Activated CD4-positive, alpha-beta memory T cell treated with anti-CD3 and anti-CD28 coated beads for 36 hours (primary cell): ENCODE data around the gene TNFAIP8. TPM values are rescaled to one million over a fixed set of nuclear protein-coding genes. Genes with fewer than 3 reads are reported as not detected.

Experiments used
- CTCF ChIA-PET: fragments of 350-600 bp; sonication (Branson Sonifier 250); formaldehyde crosslinking; loops from one replicate; lab custom pipeline; 2021; ENCODE audit warnings: antibody characterized with exemption, inconsistent platforms; lab: Charles Lee
- POLR2A ChIA-PET: fragments of 350-600 bp; sonication (Branson Sonifier 250); formaldehyde crosslinking; loops from one replicate; lab custom pipeline; 2021; ENCODE audit warnings: antibody characterized with exemption; lab: Charles Lee
- DNase-seq: peaks from one replicate; pipeline ENCODE4 v3.0.0-alpha.2; 2020
- H3K27ac Mint-ChIP-seq: one replicate; pipeline ENCODE4 v1.8.0; 2021; ENCODE audit warnings: mixed read lengths
- H3K27me3 Mint-ChIP-seq: one replicate; pipeline ENCODE4 v1.8.0; 2021; ENCODE audit warnings: mixed read lengths
- H3K36me3 Mint-ChIP-seq: one replicate; pipeline ENCODE4 v1.8.0; 2021; ENCODE audit warnings: mixed read lengths
- H3K4me1 Mint-ChIP-seq: one replicate; pipeline ENCODE4 v1.8.0; 2021; ENCODE audit warnings: low read depth, mixed read lengths
- H3K4me3 Mint-ChIP-seq: one replicate; pipeline ENCODE4 v1.8.0; 2021; ENCODE audit warnings: mild to moderate bottlenecking, mixed read lengths
- H3K9me3 Mint-ChIP-seq: one replicate; pipeline ENCODE4 v1.8.0; 2021; ENCODE audit warnings: mixed read lengths
- intact Hi-C: fragments of 100-400 bp; cut with micrococcal nuclease; formaldehyde crosslinking; loops from one replicate; pipeline ENCODE4 v1.15.1; 2023
- total RNA-seq, 2 experiments: library from RNA; stranded (reverse); gene quantifications; one replicate each; pipeline ENCODE4 v1.2.3, GENCODE V29; 2021

Gene TNFAIP8
- total RNA-seq, 2 experiments from 2014 or later = 153 to 159 TPM

DNA sequence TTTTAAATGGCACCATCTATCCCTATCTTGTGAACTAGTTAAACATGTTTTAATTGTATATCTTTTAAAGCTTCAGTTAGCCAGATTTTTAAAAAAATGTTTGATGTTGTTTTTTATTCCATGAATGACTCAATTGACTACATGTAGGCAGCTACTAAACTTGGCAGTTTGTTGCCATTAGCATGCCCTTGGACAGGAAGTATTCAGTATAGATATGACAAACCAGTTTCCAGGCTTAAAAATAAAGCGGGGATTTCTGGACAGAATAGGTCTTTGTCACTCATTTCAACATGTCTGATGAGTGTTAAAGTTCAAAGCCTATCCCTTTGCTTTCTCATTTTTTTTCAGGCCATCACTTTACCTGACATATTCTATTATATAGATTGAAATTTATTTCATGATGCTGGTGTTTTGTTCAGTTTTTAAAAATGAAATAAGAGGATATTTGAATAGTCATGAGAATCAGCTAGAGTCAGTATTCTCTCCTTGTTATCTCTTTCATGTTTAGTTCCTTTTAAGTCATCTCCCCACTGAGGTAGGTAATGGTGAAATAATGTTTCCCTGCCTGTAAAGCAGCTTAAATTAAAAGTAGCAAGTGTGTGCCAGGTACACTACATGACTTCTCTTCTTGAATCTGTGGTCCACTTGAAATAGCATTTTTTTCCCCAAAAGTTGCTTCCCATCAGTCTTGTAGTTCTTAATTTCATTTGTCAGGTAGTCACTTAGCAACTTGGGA, 11.9 kb downstream of the TNFAIP8 start:
- Mint-ChIP-seq H3K4me3 (peak overlapping the region; percentile 55), H3K27ac (peak overlapping the region; percentile 90), H3K9me3 (no peaks in the 10 kb centered on the region), H3K27me3 (no peaks in the 10 kb centered on the region), H3K4me1 (peaks cover 83% of the 10 kb centered on the region), H3K36me3 (peaks cover 61% of the 10 kb centered on the region)
- DNase-seq = no peak
- ChIA-PET POLR2A (interaction anchor here (1.0 to 22.4 kb wide), 14 partner anchors 8 to 93 kb away, joined by 3 to 504 read pairs (median 4); partner anchors contain the start of gene TNFAIP8), CTCF (interaction anchor here (0.6 to 4.1 kb wide), 7 partner anchors 8 to 379 kb away, joined by 3 to 19 read pairs (median 5); partner anchors contain the start of gene TNFAIP8)
- intact Hi-C loops = loop anchor here (1.0 kb wide), 7 partner anchors 13 to 93 kb away; no protein-coding TSS in a partner anchor

DNA sequence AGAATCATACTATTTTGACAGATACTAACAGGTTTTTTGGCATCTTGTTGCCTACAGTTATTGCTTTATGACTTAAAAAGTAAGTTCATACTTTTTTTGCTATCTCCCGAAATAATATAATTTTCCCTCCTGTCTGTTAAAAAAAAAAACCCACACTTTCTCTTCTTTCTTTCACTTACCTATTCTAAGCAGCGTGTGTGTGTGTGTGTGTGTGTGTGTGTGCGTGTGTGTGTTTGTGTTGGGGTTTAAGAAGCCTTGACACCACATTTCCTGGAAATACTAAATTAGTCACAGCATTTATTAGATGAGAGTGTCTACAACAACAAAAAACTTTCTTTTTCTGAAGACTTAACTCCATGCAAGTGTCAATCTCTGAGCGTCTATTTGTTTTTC, 12.4 kb downstream of the TNFAIP8 start:
- ChIA-PET CTCF (interaction anchor here (1.0 to 4.1 kb wide), 5 partner anchors 8 to 380 kb away, joined by 5 to 19 read pairs (median 12); partner anchors contain the start of genes DTWD2 and TNFAIP8), POLR2A (interaction anchor here (1.0 to 22.4 kb wide), 11 partner anchors 12 to 292 kb away, joined by 3 to 504 read pairs (median 5); partner anchors contain the start of gene TNFAIP8)
- Mint-ChIP-seq H3K36me3 (peaks cover 60% of the 10 kb centered on the region), H3K27me3 (no peaks in the 10 kb centered on the region), H3K27ac (peak overlapping the region; percentile 90), H3K4me3 (peak overlapping the region; percentile 55), H3K4me1 (peaks cover 82% of the 10 kb centered on the region), H3K9me3 (no peaks in the 10 kb centered on the region)
- intact Hi-C loops = loop anchor here (1.0 kb wide), 2 partner anchors 29 to 35 kb away; no protein-coding TSS in a partner anchor
- peak; percentile 68 for DNase-seq

DNA sequence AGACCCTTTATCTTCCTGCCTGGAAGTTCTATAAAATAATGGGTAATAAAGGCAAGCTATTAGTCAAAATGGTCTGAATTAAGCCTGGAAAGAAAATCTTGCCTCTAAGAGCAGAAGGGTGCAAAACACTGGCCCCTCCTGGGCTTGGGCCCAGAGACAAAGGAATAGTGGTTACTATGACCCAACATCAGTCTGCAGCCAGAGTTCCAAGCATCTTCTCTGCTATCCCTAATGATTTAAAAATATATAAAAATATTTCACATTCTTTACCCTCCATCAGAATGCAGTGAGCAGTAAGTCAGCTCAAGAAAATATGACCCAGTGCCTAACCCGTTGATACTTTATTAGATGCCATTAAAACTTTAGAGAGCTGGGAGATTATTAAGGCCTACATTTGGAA, 14.7 kb downstream of the TNFAIP8 start:
- peak overlapping the region; percentile 90 for H3K27ac Mint-ChIP-seq
- no peaks in the 10 kb centered on the region for H3K9me3 Mint-ChIP-seq
- CTCF ChIA-PET = interaction anchor here (0.8 to 1.4 kb wide), 4 partner anchors 9 to 101 kb away, joined by 3 to 7 read pairs (median 3); no protein-coding TSS in a partner anchor
- H3K36me3 Mint-ChIP-seq = peaks cover 57% of the 10 kb centered on the region
- intact Hi-C loops = no loop called here
- no peak for DNase-seq
- POLR2A ChIA-PET = interaction anchor here (0.7 to 22.4 kb wide), 4 partner anchors 8 to 33 kb away, joined by 3 to 504 read pairs (median 4); no protein-coding TSS in a partner anchor
- no peak overlapping the region for H3K4me3 Mint-ChIP-seq
- H3K4me1 Mint-ChIP-seq = peaks cover 80% of the 10 kb centered on the region
- H3K27me3 Mint-ChIP-seq = no peaks in the 10 kb centered on the region

DNA sequence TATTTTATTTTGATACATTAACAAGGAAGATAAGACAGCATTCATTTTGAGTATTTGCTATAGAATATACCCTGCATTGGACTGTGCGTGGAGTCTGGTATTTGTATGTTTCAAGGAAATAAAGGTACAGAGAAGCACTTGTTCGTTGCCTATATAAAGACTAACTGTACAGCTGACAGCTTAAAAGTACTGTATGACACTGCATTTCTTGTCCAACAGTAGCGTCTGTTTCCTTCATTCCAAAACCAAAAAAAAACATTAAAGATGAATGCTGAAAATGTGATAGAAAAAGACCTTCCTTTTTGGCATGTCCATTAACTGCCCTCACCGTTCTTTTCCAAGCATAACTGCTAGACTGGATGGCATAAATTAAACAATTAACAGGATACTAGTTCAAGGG, 15.3 kb downstream of the TNFAIP8 start:
- H3K9me3 Mint-ChIP-seq = no peaks in the 10 kb centered on the region
- DNase-seq = no peak
- H3K4me3 Mint-ChIP-seq = no peak overlapping the region
- POLR2A ChIA-PET = interaction anchor here (0.8 to 22.4 kb wide), 3 partner anchors 8 to 33 kb away, joined by 3 to 504 read pairs (median 6); no protein-coding TSS in a partner anchor
- CTCF ChIA-PET = interaction anchor here (0.8 to 1.4 kb wide), 3 partner anchors 8 to 101 kb away, joined by 3 to 7 read pairs (median 3); no protein-coding TSS in a partner anchor
- no peaks in the 10 kb centered on the region for H3K27me3 Mint-ChIP-seq
- H3K36me3 Mint-ChIP-seq = peaks cover 50% of the 10 kb centered on the region
- H3K27ac Mint-ChIP-seq = peak overlapping the region; percentile 90
- intact Hi-C loops = no loop called here
- peaks cover 73% of the 10 kb centered on the region for H3K4me1 Mint-ChIP-seq

DNA sequence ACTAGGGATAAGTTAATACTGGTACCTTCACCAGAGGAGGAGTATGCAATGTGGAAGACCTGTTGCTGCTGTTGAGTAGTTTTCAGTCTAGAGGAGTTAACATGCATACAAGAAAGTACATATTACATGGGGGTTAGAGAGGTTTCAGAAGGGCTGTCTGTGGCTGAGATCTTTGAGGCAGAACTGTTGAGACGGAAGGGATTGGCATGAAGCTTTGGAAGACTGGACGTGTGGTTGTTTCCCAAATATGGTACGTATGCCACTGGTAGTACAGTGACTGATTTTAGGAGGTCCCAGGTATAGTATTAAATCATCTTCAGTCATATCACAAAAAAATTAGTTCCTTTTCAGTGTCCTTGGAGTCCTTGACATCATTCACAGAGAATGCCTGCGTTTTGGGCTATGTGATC, 17.6 kb downstream of the TNFAIP8 start:
- intact Hi-C loops = no loop called here
- no peak for DNase-seq
- CTCF ChIA-PET = interaction anchor here (0.8 to 1.2 kb wide), 3 partner anchors 12 to 105 kb away, joined by 3 to 4 read pairs (median 3); no protein-coding TSS in a partner anchor
- H3K36me3 Mint-ChIP-seq = peaks cover 49% of the 10 kb centered on the region
- POLR2A ChIA-PET = interaction anchor here (1.1 to 22.4 kb wide), 5 partner anchors 10 to 99 kb away, joined by 4 to 504 read pairs (median 4); no protein-coding TSS in a partner anchor
- no peaks in the 10 kb centered on the region for H3K27me3 Mint-ChIP-seq
- no peak overlapping the region for H3K4me3 Mint-ChIP-seq
- peak overlapping the region; percentile 62 for H3K27ac Mint-ChIP-seq
- no peaks in the 10 kb centered on the region for H3K9me3 Mint-ChIP-seq
- peaks cover 72% of the 10 kb centered on the region for H3K4me1 Mint-ChIP-seq

DNA sequence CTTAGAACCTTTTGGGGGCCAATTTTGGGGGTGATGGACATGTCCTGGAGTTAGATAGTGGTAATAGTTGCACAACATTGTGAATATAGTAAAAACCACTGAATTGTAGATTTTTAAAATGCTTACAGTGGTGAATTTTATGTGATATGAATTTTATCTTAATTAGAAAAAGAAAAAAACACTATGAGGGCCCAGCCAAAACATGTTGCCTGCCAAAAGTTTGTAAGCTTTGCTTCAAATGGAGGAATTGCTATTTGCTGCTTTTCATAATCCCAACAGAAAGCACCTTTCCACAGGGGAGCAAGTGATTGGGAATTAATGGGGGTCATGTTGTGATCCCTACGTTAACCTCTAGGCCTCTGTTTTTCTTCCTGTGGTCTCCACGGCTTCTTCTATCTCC, 19.1 kb downstream of the TNFAIP8 start:
- no peak for DNase-seq
- H3K27ac Mint-ChIP-seq = peak overlapping the region; percentile 51
- ChIA-PET POLR2A (interaction anchor here (1.7 to 2.9 kb wide), 2 partner anchors 11 to 60 kb away, joined by 5 to 12 read pairs; no protein-coding TSS in a partner anchor), CTCF (interaction anchor here (0.8 kb wide), 1 partner anchor 387 kb away, joined by 3 read pairs; the partner anchor contains the start of gene DTWD2)
- peaks cover 71% of the 10 kb centered on the region for H3K4me1 Mint-ChIP-seq
- no peaks in the 10 kb centered on the region for H3K27me3 Mint-ChIP-seq
- H3K9me3 Mint-ChIP-seq = no peaks in the 10 kb centered on the region
- intact Hi-C loops = no loop called here
- H3K36me3 Mint-ChIP-seq = peaks cover 45% of the 10 kb centered on the region
- H3K4me3 Mint-ChIP-seq = no peak overlapping the region

DNA sequence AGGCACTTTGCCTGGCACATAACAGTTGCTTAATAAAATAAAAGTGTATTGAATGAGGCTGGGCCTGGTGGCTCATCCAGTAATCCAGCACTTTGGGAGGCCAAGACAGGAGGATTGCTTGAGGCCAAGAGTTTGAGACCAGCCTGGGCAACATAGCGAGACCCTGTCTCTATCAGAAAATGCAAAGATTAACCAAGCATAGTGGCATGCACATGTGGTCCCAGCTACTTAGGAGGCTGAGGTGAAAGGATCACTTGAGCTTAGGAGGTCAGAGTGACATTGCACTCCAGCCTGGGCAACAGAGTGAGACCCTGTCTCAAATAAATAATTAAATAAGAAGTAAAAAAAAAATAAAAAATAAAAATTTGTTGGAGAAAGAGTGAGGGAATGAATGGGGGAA, 21.2 kb downstream of the TNFAIP8 start:
- peaks cover 44% of the 10 kb centered on the region for H3K36me3 Mint-ChIP-seq
- ChIA-PET POLR2A (no interaction called here), CTCF (interaction anchor here (5.4 kb wide), 1 partner anchor 34 kb away, joined by 30 read pairs; no protein-coding TSS in a partner anchor)

DNA sequence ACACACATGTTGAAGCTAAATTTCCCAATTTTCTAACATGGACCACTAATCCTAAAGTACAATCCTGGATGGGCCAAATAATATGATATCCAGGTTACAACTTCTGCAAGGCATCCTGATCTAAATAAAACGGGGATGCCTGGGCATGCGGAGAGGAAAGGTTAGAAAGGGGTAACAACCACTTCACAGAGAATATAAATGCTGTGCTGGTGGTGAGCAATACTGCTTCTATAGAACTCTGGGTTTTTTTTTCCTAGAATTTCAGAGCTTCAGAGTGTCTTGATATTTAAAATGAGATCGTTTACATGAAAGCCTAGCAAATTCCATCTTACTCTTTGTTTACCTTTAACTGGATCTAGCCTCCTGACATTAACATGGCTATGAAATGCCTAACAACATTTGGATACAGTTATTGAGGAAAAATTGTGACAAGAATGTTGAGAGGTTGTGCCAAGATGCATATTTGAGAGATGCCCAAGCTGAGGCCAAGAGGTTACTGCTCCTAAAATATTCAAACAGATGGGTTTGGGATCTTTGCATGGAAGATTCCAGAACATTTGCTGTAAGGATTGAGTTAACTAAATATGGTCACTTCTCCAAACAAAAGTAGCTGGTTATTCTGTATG, 22.4 kb downstream of the TNFAIP8 start:
- no peaks in the 10 kb centered on the region for H3K9me3 Mint-ChIP-seq
- H3K4me1 Mint-ChIP-seq = peaks cover 78% of the 10 kb centered on the region
- no peak overlapping the region for H3K4me3 Mint-ChIP-seq
- intact Hi-C loops = no loop called here
- ChIA-PET CTCF (interaction anchor here (0.9 to 5.4 kb wide), 3 partner anchors 33 to 390 kb away, joined by 3 to 30 read pairs (median 4); partner anchors contain the start of gene DTWD2), POLR2A (interaction anchor here (0.8 to 2.1 kb wide), 10 partner anchors 8 to 307 kb away, joined by 3 to 6 read pairs (median 3); partner anchors contain the start of gene DMXL1)
- no peak for DNase-seq
- H3K27me3 Mint-ChIP-seq = no peaks in the 10 kb centered on the region
- peaks cover 43% of the 10 kb centered on the region for H3K36me3 Mint-ChIP-seq
- peak overlapping the region; percentile 77 for H3K27ac Mint-ChIP-seq

More for the DNA sequence above, 21.2 kb downstream of the TNFAIP8 start:
- H3K27me3 Mint-ChIP-seq = no peaks in the 10 kb centered on the region
- no peaks in the 10 kb centered on the region for H3K9me3 Mint-ChIP-seq
- H3K4me3 Mint-ChIP-seq = no peak overlapping the region
- no peak for DNase-seq
- peaks cover 72% of the 10 kb centered on the region for H3K4me1 Mint-ChIP-seq
- intact Hi-C loops = no loop called here
- H3K27ac Mint-ChIP-seq = peak overlapping the region; percentile 38

DNA sequence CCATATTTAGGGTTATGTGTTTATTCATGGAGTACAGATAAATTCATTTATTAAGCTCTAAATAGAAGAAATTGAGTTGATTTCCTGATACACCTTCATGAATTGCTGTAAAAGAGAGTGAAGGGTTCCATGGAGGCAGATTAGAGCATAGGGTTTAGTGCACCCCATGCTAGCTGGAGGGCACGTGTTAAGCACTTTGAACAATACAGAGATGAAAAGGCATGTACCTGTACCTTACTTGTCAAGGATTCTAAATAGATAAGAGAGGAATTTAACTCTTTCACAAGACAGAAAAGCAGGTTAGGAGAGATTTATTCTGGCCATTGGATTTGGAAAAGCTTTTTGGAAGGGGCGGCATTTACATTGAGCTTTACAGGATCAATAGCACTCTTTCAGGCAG, 23.3 kb downstream of the TNFAIP8 start:
- peak overlapping the region; percentile 65 for H3K27ac Mint-ChIP-seq
- ChIA-PET POLR2A (interaction anchor here (1.0 to 2.1 kb wide), 7 partner anchors 8 to 308 kb away, joined by 3 to 6 read pairs (median 3); partner anchors contain the start of gene DMXL1), CTCF (interaction anchor here (0.6 to 5.4 kb wide), 5 partner anchors 8 to 64 kb away, joined by 3 to 30 read pairs (median 4); no protein-coding TSS in a partner anchor)
- H3K4me1 Mint-ChIP-seq = peaks cover 81% of the 10 kb centered on the region
- H3K4me3 Mint-ChIP-seq = no peak overlapping the region
- intact Hi-C loops = no loop called here
- no peaks in the 10 kb centered on the region for H3K27me3 Mint-ChIP-seq
- no peaks in the 10 kb centered on the region for H3K9me3 Mint-ChIP-seq
- DNase-seq = no peak
- H3K36me3 Mint-ChIP-seq = peaks cover 41% of the 10 kb centered on the region

DNA sequence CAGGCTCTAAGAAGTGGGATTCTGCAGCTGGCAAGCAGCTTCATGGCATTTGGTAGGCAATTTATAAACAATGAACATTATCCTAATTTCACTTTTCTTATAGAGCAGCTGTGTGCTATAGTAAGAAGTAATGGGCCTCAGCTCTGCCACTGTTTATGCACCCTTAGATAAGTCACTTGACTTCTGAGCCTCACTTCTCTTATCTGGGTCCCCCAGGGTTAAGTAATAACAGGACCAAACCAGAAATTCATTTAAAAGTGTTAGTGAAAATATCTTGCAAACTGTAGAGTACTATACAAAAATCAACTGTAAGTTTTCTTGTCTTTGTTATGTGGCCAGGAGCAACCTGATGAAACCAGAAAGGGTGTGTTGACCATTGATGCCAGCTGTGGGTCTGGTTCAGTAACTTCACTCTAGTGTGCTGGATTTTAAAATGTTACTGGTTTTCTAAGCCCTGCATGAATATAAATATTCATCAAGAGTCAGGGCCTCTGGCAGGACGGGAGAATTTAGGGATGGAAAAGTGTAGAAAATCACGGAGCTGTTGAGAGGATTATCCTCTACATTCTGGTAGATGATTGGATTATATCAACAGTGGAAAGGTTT, 24.2 kb downstream of the TNFAIP8 start:
- peak overlapping the region; percentile 65 for H3K27ac Mint-ChIP-seq
- peaks cover 81% of the 10 kb centered on the region for H3K4me1 Mint-ChIP-seq
- intact Hi-C loops = no loop called here
- H3K4me3 Mint-ChIP-seq = no peak overlapping the region
- H3K36me3 Mint-ChIP-seq = peaks cover 40% of the 10 kb centered on the region
- CTCF ChIA-PET = interaction anchor here (0.6 to 5.4 kb wide), 7 partner anchors 9 to 392 kb away, joined by 3 to 30 read pairs (median 4); partner anchors contain the start of gene DTWD2
- H3K27me3 Mint-ChIP-seq = no peaks in the 10 kb centered on the region
- no peak for DNase-seq
- H3K9me3 Mint-ChIP-seq = no peaks in the 10 kb centered on the region
- POLR2A ChIA-PET = interaction anchor here (1.0 to 1.6 kb wide), 4 partner anchors 14 to 309 kb away, joined by 3 to 5 read pairs (median 4); partner anchors contain the start of gene DMXL1
